Measurements from ENCODE around the gene IGF2.

DNA sequence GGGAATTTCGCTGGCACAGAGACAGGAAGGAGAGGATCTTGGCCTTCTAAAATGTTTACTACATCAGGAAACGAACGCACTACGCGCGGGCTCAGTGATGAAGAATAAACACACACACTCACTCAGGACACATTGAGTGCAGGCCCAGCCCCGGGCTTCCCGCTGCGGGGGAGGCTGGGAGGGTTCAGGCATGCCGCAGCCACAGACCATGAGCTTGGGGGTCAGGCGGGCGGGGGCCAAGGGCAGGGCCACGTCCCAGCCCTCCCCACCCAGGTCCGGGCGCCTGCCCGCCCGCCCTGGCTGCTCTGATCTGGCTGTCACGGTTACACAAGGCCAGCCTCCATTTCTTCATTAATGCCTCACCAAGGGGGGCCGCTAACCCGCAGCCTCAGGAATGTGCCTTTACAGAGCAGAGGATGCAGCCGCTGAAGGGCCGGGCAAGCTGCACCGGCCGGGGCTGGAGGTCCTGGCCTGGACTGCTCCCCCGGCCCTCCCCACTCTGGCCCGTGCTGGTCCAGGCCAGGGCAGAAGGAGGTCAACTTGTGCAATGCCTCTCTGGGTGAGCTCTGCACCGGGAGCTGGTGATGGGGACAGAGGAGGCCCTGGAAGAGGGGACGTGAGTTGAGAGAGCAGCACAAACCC, 41.7 kb downstream of the IGF2 start:
- TF ChIP-seq RAD21 (IDR thresholded peaks at IDR 0.05; ENCODE audit: low read depth) (no peak), EP300 (IDR thresholded peaks at IDR 0.05; ENCODE audit: borderline replicate concordance) (no peak), TAF1 (IDR thresholded peaks at IDR 0.05; ENCODE audit: low read depth) (no peak), CEBPB (IDR thresholded peaks at IDR 0.05) (no peak), CREB1 (IDR thresholded peaks at IDR 0.05; ENCODE audit: low read depth) (no peak), TCF12 (IDR thresholded peaks at IDR 0.05; ENCODE audit: low read depth) (no peak), FOXM1 (IDR thresholded peaks at IDR 0.05; ENCODE audit: borderline replicate concordance, low read depth) (no peak), NFIC (IDR thresholded peaks at IDR 0.05) (no peak), YY1 (IDR thresholded peaks at IDR 0.05; ENCODE audit: low read depth) (no peak)
- TF ChIP-seq, protein P1, sequence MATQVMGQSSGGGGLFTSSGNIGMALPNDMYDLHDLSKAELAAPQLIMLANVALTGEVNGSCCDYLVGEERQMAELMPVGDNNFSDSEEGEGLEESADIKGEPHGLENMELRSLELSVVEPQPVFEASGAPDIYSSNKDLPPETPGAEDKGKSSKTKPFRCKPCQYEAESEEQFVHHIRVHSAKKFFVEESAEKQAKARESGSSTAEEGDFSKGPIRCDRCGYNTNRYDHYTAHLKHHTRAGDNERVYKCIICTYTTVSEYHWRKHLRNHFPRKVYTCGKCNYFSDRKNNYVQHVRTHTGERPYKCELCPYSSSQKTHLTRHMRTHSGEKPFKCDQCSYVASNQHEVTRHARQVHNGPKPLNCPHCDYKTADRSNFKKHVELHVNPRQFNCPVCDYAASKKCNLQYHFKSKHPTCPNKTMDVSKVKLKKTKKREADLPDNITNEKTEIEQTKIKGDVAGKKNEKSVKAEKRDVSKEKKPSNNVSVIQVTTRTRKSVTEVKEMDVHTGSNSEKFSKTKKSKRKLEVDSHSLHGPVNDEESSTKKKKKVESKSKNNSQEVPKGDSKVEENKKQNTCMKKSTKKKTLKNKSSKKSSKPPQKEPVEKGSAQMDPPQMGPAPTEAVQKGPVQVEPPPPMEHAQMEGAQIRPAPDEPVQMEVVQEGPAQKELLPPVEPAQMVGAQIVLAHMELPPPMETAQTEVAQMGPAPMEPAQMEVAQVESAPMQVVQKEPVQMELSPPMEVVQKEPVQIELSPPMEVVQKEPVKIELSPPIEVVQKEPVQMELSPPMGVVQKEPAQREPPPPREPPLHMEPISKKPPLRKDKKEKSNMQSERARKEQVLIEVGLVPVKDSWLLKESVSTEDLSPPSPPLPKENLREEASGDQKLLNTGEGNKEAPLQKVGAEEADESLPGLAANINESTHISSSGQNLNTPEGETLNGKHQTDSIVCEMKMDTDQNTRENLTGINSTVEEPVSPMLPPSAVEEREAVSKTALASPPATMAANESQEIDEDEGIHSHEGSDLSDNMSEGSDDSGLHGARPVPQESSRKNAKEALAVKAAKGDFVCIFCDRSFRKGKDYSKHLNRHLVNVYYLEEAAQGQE (IDR thresholded peaks at IDR 0.05; ENCODE audit: low read depth), result no peak
- TF ChIP-seq, protein P2, sequence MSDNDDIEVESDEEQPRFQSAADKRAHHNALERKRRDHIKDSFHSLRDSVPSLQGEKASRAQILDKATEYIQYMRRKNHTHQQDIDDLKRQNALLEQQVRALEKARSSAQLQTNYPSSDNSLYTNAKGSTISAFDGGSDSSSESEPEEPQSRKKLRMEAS (IDR thresholded peaks at IDR 0.05), result no peak
